Endodermal cell (in vitro differentiated cells): ENCODE results near the gene ZNF629. TPM values are rescaled to one million over a fixed set of nuclear protein-coding genes. Genes with fewer than 3 reads are reported as not detected.

ENCODE experiments used
- DNase-seq: peaks from one replicate; pipeline ENCODE4 v3.0.0-alpha.2; 2017
- H3K27ac ChIP-seq: 2 replicates; pipeline ENCODE4 v1.5.1; 2013; ENCODE audit warnings: mild to moderate bottlenecking, low read depth, low read length, moderate library complexity
- H3K27me3 ChIP-seq: 2 replicates; pipeline ENCODE4 v1.6.1; 2013; ENCODE audit warnings: mild to moderate bottlenecking, low read length, moderate library complexity; ENCODE audit not compliant: insufficient read depth, control insufficient read depth, poor library complexity, severe bottlenecking
- H3K36me3 ChIP-seq: 2 replicates; pipeline ENCODE4 v1.7.0; 2013; ENCODE audit warnings: mild to moderate bottlenecking, low read length, moderate library complexity; ENCODE audit not compliant: control insufficient read depth, insufficient read depth
- H3K4me1 ChIP-seq: one replicate; pipeline ENCODE4 v1.7.0; 2013; ENCODE audit warnings: low read length; ENCODE audit not compliant: control insufficient read depth, insufficient read depth
- H3K4me3 ChIP-seq: 2 replicates; pipeline ENCODE4 v1.5.1; 2013; ENCODE audit warnings: mild to moderate bottlenecking, low read length, moderate library complexity
- H3K9ac ChIP-seq: 2 replicates; pipeline ENCODE4 v1.6.1; 2013; ENCODE audit warnings: mild to moderate bottlenecking, low read length, moderate library complexity; ENCODE audit not compliant: poor library complexity, severe bottlenecking; ENCODE audit errors: extremely low read depth
- H3K9me3 ChIP-seq: 2 replicates; pipeline ENCODE4 v1.6.1; 2013; ENCODE audit warnings: mild to moderate bottlenecking, low read length, moderate library complexity; ENCODE audit not compliant: control insufficient read depth
- H3K27ac Mint-ChIP-seq: 2 replicates; pipeline ENCODE4 v1.8.0; 2020; ENCODE audit warnings: mixed read lengths
- H3K27me3 Mint-ChIP-seq: 2 replicates; pipeline ENCODE4 v1.8.0; 2021; ENCODE audit warnings: mild to moderate bottlenecking, mixed read lengths; ENCODE audit not compliant: insufficient read depth
- H3K36me3 Mint-ChIP-seq: 2 replicates; pipeline ENCODE4 v1.8.0; 2020; ENCODE audit warnings: low read depth, mixed read lengths
- H3K4me1 Mint-ChIP-seq: 2 replicates; pipeline ENCODE4 v1.8.0; 2020; ENCODE audit warnings: mixed read lengths
- H3K4me3 Mint-ChIP-seq: 2 replicates; pipeline ENCODE4 v1.8.0; 2020; ENCODE audit warnings: mild to moderate bottlenecking, moderate library complexity, mixed read lengths
- H3K9me3 Mint-ChIP-seq: 2 replicates; pipeline ENCODE4 v1.8.0; 2020; ENCODE audit warnings: mild to moderate bottlenecking, mixed read lengths
- WGBS, 2 experiments: methylation state at CpG; one replicate each; pipeline versions ENCODE4 v1.1.5 to v1.1.7; 2013; ENCODE audit warnings: missing lambda C conversion rate in 2 of 2, mixed read lengths in 1 of 2; ENCODE audit not compliant: insufficient coverage in 1 of 2, insufficient read length in 1 of 2; 5-methylcytosine and 5-hydroxymethylcytosine counted together
- long read RNA-seq, 4 experiments: library from polyadenylated mRNA in 2 of 4; library from RNA in 1 of 4; library from capped mRNA in 1 of 4; stranded (forward) in 3 of 4; unstranded in 1 of 4; transcript quantifications; one replicate each; pipeline ENCODE4 v2.0.0, GENCODE V29; 2020 to 2021; ENCODE audit warnings: inconsistent platforms in 1 of 4
- polyA plus RNA-seq, 2 experiments: library from polyadenylated mRNA; stranded (reverse); fragments of 50-300 nt; gene quantifications; one replicate each; pipeline ENCODE4 v1.2.3, GENCODE V29; 2013
- total RNA-seq, 2 donors: library from RNA; stranded (reverse); fragmentation: NEBNext Ultra II Directional in 1 of 2; extraction: Animal tissue kit (Norgen Biotek cat#: 25700) in 1 of 2; gene quantifications; 2 replicates in 1 of 2; 3 replicates in 1 of 2; pipeline ENCODE4 v1.2.1, GENCODE V29; 2021
- TF ChIP-seq, protein P1 (sequence below): fragments of 200-600 bp; sonication (generic); conservative IDR thresholded peaks from 2 replicates; pipeline ENCODE4 v1.5.0; 2021; ENCODE audit warnings: antibody characterized with exemption, mild to moderate bottlenecking

The ZNF629 gene
- 10 to 100 TPM; 31.8 to 33.3 TPM for total RNA-seq
- polyA plus RNA-seq (2013, experiment 1 of 2): 24.3 TPM
- polyA plus RNA-seq (2013, experiment 2 of 2): 24.7 TPM
- long read RNA-seq, experiment 1, full-length matches to known transcripts: 1 of 13 reads
- long read RNA-seq, experiment 1, partial matches to known transcripts: 0 of 13 reads
- long read RNA-seq, experiment 1, other reads (novel, unspliced or antisense): 12 of 13 reads
- long read RNA-seq, experiment 2, full-length matches to known transcripts: 13 of 46 reads
- long read RNA-seq, experiment 2, partial matches to known transcripts: 2 of 46 reads
- long read RNA-seq, experiment 2, other reads (novel, unspliced or antisense): 31 of 46 reads
- long read RNA-seq, experiment 3, full-length matches to known transcripts: 5 of 29 reads
- long read RNA-seq, experiment 3, partial matches to known transcripts: 1 of 29 reads
- long read RNA-seq, experiment 3, other reads (novel, unspliced or antisense): 23 of 29 reads
- long read RNA-seq, experiment 4: 0 reads

DNA sequence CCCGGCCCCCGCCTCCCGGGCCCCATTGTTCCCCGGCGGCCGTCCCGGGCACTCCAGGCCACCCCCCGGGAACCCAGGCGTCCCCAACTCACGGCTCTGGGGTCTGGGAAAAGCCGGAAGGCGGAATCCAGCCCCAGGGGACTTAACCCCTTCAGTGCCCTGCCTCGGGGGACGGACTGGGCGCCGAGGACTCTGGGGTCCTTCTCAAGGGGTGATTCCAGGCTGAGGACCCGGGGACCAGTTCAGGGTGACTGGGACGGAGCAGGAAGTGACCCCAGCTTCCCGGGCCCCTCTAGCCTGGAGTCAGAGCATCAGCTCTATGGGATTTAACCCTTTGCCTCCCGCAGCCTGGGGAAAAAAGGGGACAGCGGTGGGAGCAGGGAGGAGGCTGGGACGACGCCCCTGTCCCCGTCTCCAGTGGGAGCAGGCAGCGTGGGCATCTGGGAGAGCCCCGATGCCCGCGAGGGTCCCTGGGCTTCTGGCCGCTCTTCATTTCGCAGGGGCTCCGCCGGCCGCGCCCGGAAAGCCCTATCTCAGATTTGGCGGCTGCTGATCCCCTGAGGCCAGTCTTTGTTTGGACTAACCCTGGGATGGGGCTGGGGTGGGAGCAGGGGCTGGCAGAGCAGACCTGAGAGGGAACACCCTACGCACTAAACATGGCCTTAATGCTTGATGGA, at the start of gene ZNF629:
Gene ZNF629 (minus strand): TSS at position 270 of the 677 bp plus-strand sequence. CDS start 2,723 bp downstream, outside the sequence.
- H3K9me3 ChIP-seq: no peaks in the 10 kb centered on the region
- no peaks in the 10 kb centered on the region for H3K4me1 ChIP-seq
- Mint-ChIP-seq H3K4me3 (peak within 1 kb of the TSS; percentile 80), H3K27me3 (peaks cover 14% of the 10 kb centered on the region), H3K36me3 (peaks cover 21% of the 10 kb centered on the region), H3K27ac (peak within 1 kb of the TSS; percentile 93), H3K9me3 (no peaks in the 10 kb centered on the region), H3K4me1 (peaks cover 12% of the 10 kb centered on the region)
- H3K36me3 ChIP-seq: peaks cover 28% of the 10 kb centered on the region
- peak; percentile 89 for DNase-seq
- TF ChIP-seq, protein P1, sequence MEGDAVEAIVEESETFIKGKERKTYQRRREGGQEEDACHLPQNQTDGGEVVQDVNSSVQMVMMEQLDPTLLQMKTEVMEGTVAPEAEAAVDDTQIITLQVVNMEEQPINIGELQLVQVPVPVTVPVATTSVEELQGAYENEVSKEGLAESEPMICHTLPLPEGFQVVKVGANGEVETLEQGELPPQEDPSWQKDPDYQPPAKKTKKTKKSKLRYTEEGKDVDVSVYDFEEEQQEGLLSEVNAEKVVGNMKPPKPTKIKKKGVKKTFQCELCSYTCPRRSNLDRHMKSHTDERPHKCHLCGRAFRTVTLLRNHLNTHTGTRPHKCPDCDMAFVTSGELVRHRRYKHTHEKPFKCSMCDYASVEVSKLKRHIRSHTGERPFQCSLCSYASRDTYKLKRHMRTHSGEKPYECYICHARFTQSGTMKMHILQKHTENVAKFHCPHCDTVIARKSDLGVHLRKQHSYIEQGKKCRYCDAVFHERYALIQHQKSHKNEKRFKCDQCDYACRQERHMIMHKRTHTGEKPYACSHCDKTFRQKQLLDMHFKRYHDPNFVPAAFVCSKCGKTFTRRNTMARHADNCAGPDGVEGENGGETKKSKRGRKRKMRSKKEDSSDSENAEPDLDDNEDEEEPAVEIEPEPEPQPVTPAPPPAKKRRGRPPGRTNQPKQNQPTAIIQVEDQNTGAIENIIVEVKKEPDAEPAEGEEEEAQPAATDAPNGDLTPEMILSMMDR: no peak
- H3K9ac ChIP-seq: peak within 1 kb of the TSS; percentile 86
- H3K27ac ChIP-seq: peak within 1 kb of the TSS; percentile 81
- no peaks in the 10 kb centered on the region for H3K27me3 ChIP-seq
- H3K4me3 ChIP-seq: peak within 1 kb of the TSS; percentile 90
- 0 to 1% methylated on average over 8 to 37 of the region's 37 CpGs for WGBS, 2 experiments

DNA sequence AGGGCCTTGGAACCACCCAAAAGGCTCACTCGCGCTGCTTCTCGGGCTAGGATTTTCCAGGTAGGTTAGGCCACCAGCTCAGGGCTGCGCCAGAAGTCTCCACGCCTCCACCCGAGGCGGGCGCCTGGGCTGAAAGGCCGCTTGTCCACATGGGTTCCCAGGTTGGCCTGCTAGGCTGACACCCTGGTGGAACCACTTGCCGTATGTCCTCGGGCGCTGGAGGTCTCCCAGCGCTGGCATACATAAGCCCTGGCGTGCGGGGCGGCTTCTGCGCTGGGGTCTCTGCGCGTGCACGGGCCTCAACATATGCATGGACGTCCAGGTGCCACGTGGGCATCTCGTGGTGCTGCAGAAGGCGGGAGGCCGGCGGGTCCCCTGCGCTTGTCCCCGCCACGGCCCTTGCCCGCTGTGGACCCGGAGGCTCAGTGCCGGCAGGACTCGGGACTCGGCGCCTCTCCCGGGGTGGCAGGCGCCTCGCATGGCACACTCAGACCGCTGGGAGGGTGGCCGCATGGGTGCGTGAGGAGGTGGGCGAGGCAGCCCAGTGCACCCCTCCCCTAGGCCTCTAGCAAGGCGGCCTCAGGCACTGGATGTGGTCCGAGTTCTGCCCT, 47.2 kb upstream of the ZNF629 start:
- H3K4me1 ChIP-seq: peaks cover 18% of the 10 kb centered on the region
- TF ChIP-seq, protein P1: no peak
- no peaks in the 10 kb centered on the region for H3K27me3 ChIP-seq
- Mint-ChIP-seq H3K27me3 (peaks cover 25% of the 10 kb centered on the region), H3K27ac (no peak overlapping the region), H3K4me1 (peaks cover 16% of the 10 kb centered on the region), H3K9me3 (no peaks in the 10 kb centered on the region), H3K4me3 (no peak overlapping the region), H3K36me3 (peaks cover 12% of the 10 kb centered on the region)
- no peak overlapping the region for H3K4me3 ChIP-seq
- no peak overlapping the region for H3K9ac ChIP-seq
- H3K27ac ChIP-seq: no peak overlapping the region
- H3K9me3 ChIP-seq: no peaks in the 10 kb centered on the region
- peaks cover 12% of the 10 kb centered on the region for H3K36me3 ChIP-seq
- DNase-seq: no peak
- 96 to 97% methylated on average over 33 to 44 of the region's 44 CpGs for WGBS, 2 experiments

GRCh38 chr16:30830072-30830417, 43.0 kb upstream of the ZNF629 start:
- H3K4me3 ChIP-seq: no peak overlapping the region
- no peak overlapping the region for H3K27ac ChIP-seq
- peaks cover 50% of the 10 kb centered on the region for H3K27me3 Mint-ChIP-seq
- no peaks in the 10 kb centered on the region for H3K4me1 ChIP-seq
- peaks cover 12% of the 10 kb centered on the region for H3K36me3 ChIP-seq
- H3K27ac Mint-ChIP-seq: no peak overlapping the region
- H3K4me1 Mint-ChIP-seq: peaks cover 7% of the 10 kb centered on the region
- no peaks in the 10 kb centered on the region for H3K27me3 ChIP-seq
- WGBS, 2 experiments: 91 to 98% methylated on average over 4 to 6 of the region's 6 CpGs
- no peaks in the 10 kb centered on the region for H3K9me3 ChIP-seq
- TF ChIP-seq, protein P1: no peak
- no peaks in the 10 kb centered on the region for H3K9me3 Mint-ChIP-seq
- peaks cover 9% of the 10 kb centered on the region for H3K36me3 Mint-ChIP-seq
- no peak overlapping the region for H3K4me3 Mint-ChIP-seq
- no peak overlapping the region for H3K9ac ChIP-seq
- DNase-seq: no peak
